SKM-1 (cell line): ENCODE measurements around the gene ABR.
"Not testable (repeated sequence)": the region's sequence is repeated elsewhere in the genome, so short reads cannot be mapped to it uniquely, and the experiment has no call there.

Source experiments
- DNase-seq: peaks from one replicate; lab custom pipeline; 2025; ENCODE audit not compliant: unreplicated experiment; lab: John Stamatoyannopoulos, UW

The ABR gene

DNA sequence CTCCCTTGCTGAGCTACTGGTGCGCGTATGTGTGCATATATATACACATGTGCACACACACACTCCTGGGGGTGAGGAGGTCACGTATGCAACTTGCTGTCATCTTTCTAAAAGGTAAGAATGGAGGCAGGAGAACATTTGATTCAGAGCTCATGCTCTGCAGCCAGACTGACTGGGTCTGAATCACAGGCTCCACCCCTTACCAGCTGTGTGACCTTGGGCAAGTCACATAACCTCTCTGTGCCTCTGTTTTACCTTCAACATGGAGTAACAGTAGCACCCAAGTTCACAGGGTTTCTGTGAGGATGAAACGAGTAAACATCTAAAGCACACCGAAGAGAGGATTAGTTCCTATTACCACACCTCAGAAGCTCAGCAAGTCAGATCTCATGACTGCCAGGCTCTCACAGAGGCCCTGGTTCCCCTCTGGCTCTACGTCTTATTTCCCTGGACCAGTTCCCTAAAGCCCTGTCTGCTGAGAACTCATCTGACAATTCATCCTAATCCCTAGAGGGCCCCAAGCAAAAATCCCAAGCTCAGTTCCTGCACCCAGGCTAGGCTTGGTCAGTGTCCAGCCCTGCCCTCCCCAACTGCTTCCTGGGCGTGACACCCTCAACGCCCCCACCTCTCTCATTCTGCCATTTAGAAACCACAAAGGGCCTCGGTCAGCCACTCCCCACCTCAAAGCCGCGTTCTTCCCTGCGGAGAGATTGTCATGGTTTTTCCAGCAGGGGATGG lies 28.7 kb downstream of the ABR start:
- DNase-seq: no peak

DNA sequence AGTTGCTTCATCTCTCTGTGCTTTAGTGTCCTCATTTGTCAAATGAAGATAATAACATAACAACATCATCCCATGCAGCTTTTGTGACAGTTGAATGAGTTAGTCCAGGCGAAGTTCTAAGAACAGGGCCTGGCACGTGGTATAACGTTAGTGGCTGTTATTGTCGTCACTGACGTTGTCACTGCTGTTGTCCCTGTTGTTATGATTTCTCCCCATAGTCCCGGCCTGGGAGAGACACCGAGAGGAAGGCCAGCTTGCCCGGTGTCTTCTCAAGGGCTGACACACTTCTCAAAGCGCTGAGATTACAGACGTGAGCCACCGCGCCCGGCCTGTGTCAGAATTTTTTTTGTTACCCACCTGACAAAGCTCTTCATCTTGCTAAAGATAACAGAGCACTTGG lies 29.9 kb downstream of the ABR start:
- DNase-seq: no peak

DNA sequence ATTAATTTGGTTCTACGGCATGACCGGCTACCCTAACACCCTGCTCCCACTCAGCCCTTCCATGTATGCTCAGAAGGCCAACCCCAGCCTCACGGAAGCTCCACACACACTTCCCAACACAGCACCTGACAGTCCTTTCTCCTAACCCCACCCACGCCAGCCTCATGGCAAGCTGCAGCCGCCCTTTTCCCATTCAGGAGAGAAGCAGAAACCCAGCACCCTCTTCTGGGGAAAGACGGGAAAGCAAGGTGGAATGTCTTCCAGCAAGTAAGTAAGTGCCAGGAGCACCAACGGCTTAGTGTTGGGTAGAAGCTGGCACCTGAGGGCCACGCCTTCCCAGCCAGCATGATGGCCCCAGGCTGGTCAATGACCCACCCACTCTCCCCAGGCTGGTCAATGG lies 32.1 kb downstream of the ABR start:
- DNase-seq: no peak

DNA sequence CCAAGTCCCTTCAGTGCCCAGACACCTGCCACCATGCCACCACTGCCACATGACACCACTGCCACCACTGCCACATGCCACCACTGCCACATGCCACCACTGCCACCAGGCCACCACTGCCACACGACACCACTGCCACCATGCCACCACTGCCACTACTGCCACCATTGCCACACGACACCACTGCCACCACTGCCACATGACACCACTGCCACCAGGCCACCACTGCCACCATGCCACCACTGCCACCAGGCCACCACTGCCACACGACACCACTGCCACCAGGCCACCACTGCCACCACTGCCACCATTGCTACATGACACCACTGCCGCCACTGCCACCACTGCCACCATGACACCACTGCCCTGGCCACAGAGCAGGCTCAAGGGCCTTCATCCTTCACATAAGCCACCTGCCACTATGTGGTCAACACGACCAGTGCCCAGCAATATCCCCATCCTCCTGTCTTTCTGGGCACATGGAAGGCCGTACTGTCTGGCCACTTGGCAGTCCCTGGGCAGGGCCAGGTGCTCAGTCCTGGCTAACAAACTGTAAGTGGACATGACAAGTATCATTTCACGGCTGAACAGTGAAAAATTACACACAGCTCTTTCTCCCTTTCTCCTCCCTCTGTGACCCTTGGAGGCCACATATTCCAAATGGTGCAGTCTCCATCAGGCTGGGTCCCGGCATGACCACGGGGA lies 33.1 kb downstream of the ABR start:
- no peak for DNase-seq

DNA sequence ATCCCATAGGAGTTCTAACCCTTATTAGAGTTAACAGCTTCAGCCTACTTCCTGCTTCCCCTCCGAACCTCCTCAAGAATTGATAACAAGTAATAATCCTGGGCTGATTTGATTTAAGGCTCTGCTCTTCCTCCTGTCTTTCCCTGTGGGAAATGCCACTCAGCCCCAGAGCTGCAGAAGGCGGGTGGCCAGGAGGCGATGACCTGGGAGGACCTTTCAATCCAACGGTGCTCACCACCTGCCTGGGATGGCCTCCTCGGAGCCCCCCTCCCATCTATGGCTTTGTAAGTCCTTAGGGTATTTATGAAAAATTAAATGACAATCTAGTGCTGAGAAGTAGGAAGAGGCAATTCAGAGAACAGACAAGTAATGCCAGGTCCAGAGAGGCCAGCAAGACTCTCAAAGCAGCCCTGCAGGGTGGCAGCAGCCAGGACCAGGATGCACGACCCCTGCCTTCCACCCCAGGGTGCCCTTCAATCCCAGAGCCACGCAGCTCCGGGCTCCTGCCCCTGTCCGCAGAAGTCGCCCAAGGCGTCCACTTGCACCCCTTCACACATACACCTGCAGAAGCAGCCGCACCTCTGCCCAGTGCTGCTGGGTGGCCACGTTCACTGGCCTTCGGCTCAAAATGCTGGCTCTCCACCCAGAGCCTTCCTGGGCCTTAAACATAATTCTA lies 34.3 kb downstream of the ABR start:
- DNase-seq: no peak

DNA sequence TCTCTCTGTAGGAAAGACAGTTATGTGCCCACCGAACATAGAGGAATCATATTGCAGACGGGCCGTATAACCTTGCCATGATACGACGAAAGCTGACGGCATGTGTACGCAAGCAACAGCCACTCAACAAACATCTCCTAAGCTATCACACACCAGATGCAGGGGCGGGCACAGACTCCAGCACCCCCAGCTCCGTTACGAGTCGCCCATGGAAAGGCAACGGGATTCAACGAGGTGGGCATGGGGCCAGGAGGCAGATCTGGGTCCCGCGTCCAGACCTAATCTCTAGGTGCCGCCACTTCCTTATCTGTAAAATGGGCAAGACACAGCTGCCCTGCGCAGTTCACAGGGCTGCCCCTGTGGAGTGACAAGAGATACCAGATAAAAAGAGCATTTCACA lies 35.6 kb downstream of the ABR start:
- no peak for DNase-seq

DNA sequence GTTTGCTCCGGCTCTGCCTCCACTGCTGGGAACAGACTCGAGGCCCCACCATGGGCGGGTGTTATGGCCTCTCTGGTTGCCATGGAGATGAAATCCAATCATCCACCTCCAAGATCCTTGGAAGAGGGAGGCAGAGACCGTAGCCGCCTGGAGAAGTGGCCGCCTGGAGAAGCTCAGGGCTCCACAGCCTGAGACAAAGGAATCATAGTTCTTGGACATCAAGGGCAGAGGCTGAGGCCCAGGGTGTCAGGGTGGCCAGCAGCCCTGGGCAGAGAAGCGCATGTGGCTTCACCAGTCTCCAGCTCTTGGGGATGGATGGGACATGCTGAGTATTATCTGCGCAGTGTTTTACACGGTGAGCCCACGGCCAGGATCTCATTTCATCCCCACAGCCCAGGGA lies 36.2 kb downstream of the ABR start:
- no peak for DNase-seq

DNA sequence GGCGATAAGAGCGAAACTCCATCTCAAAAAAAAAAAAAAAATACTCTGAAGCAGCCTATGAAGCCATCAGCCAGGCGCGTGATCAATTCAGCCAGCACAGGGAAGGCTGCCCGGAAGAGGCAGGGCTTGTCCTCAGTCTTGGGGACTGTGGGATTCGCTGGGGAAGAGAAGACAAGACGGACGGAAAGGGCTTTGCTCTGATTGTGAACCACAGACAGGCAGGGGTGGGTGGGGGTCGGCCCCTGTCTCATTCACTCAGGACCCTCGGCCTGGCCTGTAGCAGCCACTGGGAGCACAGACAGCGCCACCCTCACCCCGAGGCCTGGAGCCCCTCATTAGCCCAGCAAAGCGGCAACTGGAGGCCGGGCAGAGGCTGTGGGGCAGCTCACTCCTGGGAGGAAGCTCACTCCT lies 37.2 kb downstream of the ABR start:
- no peak for DNase-seq

DNA sequence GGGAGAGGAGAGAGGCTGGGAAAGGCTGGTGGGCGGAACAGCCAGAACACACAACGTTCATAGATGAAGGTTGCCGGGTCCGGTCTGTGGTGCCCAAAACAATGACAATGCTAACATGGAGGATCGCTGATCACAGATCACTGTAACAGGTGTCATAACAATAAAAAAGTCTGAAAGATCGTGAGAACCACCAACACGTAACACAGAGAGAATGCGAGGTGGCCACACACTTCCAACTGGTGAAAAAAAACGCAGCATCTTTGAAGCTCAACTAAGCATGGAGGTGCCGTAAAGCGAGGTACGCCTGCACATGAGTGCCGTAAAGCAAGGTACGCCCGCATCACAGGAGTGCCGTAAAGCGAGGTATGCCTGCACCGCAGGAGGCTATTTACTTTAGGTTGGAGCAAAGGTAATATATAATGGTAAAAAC lies 42.3 kb downstream of the ABR start:
- DNase-seq: no peak

DNA sequence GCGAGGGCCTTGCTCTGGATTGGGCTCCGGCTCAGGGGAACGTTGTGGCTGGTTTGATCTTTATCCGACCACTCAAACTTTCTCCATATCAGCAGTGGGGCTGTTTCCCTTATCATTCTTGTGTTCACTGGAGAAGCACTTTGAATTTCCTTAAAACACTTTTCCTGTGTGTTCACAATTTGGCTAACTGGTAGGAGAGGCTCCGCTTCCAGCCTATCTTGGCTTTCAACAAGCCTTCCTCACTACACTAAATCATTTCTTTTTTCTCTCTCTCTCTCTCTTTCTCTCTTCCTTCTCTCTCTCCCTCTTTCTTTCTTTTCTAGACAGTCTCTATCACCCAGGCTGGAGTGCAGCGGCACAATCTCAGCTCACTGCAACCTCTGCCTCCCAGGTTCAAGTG lies 43.0 kb downstream of the ABR start:
- no peak for DNase-seq

DNA sequence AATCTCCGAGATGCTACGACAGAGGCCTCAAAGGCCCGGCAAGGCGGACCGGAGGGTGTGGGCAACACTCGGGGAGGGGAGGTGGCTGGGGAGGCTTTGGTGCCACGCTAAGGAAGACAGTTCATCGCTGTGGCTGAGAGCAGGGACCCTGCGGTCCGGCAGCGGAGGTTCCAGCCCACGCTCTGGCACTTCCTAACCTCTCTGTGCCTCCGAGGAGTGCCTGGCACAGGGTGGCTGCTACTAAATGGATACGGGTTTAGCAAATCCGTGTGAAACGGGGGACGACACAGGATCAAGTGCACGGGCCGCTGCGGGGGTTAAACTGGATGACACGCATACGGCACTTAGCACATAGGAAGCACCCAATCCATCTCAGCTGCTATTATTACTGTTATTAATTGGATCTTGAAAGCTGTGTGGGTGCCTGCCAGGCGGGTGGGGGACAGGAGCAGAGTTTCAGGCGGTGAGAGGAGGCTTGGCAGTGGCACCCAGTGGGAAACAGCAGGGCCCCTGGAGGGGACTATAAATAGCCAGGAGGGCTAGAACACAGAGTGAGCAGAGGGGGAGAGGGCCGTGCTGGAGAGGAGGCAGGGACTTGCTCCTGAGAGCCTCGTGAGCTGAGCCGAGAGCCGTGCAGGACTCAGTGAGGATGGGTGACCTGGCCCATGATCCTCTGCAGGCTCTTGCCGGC lies 45.0 kb downstream of the ABR start:
- DNase-seq: no peak

DNA sequence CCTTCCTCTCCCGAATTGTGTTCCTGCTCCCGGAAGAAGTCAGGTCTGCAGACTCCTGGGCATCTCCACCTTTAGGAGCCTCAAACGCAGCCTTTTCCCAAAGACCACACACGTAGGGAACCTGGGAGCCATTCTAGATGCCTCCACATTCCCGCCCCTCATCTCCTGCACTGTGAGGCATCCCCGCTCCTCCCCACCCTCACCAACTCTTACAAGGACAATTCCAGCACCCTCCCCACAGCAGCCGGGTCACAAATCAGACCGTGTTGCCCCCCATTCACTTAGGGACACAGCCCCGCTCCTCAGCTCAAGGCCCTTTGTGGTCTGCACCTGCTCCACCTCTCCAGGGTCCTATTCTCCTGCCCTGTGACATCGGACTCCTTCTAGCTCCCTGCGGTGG lies 49.6 kb downstream of the ABR start:
- DNase-seq: no peak

DNA sequence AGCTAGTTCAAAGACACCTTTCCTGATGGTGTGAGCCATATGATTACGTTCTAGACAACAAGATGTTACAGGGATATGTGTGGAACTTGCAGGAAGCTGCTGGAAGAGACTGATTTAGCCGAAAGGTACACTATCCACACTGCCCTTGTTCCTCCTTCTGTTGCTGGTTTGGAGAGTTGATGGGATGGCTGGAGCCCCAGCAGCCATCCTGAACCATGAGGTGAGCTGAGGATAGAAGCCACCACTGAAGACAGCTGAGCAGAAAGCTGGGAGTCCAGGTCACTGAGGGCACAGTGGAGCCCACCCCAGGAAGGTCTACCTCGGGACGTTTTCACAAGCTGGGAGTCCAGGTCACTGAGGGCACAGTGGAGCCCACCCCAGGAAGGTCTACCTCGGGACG lies 51.3 kb downstream of the ABR start:
- not testable (repeated sequence) for DNase-seq

DNA sequence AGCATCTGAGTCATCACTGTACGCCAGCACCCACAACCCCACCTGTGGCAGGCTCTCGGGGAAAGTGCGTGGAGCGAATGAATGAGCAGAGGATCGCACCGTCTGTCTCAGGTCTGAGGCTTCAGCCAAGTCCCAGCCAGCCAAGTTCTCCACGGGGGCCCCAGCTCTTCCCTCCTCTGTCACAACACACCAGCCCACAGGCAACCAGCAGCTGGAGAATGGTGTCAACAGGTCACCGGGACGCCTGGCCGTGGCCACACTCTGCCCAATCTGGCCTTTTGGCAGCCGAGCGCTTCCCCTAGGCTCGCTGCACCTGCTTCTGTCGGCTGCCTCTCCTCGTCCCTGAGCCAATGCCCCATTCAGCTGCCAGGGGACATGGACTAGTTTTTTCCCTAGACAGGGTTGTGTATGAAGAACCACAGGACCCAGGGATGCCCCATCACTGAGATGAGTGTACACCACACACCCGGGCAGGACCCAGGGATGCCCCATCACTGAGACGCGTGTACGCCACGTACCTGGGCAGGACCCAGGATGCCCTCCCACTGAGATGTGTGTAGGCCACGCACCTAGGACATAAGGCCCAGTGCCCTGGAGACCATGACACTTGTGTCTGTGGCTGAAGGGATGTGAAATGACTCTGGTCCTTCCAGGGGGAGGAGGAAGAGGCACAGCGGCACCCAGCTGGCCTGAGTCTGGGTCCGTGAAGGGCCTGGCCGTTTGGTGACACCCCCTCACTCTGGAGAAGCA lies 52.8 kb downstream of the ABR start:
- DNase-seq: no peak

DNA sequence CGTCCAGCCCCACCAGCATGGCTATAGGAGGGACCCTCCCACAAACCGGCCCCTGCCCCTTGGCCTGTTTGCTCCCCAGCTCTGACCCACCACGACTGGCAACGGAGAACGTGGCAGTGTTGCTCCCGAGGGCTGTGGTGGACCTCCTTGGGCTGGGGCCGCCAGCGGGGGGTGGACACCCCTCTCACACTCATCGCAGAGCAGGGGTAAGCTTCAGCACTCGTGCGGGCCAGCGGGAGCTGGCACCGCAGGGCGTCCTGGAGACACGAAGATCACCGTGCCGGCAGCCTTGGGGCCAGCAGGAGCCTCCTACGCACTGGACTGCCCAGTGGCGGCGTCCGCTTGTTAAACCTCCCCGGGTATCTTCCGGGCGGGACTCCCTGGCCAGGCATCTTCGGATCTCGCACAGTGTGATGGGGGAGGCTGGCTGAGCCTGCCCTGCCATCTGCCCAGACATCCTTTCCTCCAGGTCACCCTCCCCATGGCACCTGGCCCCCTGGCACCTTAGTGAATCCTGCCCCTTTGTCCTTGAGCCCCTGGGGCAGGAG lies 53.5 kb downstream of the ABR start:
- no peak for DNase-seq

DNA sequence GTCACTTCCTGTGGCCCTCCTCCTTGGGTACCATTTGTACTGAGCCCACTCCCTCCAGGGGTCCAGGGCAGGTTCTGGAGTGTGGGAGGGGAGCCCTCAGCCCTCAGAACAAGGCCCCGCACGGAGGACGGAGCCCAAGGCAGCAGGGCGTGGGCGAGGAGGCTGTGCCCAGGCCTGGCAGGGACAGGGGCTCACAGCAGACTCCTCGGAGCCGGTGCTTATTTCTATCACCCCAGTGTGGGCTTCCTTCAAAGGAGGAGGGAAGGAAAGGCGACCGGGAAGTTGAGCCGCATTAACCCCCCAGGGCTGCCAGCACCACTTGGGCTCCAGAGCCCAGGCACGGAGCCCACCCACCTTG lies 54.0 kb downstream of the ABR start:
- DNase-seq: no peak

DNA sequence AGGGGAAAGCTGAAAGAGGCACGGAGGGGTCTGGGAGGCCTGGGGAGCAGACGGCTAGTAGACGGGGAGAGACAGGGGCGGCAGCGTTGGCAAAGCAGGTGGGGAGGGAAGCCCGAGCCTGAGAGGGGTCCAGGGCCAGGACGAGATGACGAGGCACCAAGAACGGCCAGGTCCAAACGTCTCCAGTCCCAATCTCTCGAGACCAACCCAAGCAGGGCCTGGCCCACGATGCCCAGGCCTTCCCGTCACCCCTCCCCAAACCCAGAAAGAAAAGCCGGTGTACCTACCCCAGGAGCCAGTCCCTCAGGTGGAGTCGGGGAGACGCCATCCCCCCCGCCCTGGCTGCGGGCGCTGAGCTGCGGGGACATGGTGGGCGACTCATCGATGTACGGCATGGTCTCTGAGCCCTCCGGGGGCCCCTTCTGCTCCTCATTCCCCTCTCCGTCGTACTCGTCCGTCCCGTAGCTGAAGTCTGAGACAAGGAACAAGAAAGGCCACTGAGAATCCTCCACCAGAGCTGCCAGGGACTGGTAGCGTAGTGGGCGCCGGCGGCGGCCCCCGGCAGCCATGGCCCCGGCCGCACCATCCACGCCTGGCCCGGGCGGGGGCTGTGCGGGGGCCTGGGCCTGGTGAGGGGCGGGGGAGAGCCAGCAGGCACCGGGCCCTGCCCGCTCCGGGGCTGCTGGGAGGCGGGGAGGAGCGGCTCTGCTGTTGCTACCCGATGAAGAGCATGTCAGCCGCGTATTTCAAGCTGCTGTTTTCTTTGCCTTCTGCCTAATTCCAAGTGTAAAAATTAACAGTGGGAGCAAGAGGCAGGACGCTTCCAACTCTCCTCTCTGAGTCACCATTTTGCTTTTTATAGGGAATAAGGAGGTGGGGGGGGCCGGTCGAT lies 54.6 kb downstream of the ABR start:
- DNase-seq: no peak

DNA sequence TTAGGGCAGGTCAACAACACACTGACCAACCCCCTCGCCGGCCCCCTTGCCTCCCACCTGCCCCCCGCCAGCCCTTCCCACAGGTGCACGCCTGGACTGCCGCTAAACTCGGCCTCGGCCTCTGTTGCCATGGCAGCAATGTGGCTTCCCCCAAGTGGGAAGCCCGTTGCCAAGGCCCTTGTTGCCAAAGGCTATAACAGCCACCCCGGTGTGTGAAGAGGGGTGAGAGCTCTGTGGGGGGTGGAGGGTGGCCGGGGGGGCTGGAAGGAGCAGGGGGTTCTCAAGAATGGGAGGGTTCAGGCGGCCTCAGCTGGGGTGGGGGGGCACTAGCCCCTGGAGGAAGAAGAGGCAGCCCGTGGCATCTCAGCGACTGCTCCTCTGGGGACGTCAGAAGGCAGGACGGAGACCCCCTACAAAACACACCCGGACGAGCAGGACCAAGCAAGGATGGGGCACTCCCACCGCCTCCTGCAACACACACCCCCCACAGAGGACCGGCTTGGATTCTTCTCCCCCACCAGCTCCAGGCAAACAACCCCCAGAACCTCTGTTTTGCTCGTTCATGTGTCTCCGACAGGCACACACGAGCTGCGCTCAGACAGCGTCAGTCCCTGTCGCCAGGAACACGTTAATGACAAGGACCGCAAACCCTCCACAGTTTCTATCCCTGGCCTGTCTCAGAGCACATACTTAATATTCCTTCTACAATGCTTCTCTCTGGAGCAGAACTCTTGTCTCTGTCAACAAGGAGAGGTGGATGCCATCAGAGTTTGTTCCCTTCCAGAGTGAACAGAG lies 55.7 kb downstream of the ABR start:
- no peak for DNase-seq

DNA sequence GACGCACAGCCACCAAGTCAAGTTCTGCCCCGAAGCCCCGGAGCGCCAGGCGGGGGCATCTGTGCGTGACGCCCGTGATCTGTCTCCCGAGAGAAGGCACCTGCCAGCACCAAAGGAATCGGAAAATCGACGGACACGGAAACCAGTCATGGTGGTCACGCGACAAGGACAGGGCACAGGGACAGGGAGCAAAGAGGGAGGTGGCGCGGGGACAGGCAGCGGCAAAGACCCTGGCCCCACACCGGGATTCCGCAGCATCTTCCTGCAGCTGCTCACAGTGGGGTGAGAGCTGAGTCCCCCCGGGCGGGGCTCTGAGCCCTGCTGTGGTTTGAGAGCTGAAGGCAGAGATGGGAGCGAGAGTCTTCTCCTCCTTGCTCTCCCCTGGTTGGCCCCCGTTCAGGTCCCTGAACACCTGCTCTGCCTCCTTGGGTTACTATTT lies 56.4 kb downstream of the ABR start:
- no peak for DNase-seq
